K562 (cell line): ENCODE data around the gene WARS2. TPM values are rescaled to one million over a fixed set of nuclear protein-coding genes. Genes with fewer than 3 reads are reported as not detected.

Experiments
- ATAC-seq: fragments of 200-7000 bp; cut with Tn5 transposase; 3 replicates; pipeline ENCODE4 v1.9.1; 2020; ENCODE audit warnings: moderate library complexity
- BruUV-seq: library from RNA; stranded (reverse); fragments of 400-500 nt; replicated peaks from 2 replicates; lab custom pipeline; 2021; lab: Mats Ljungman, UMichigan
- CTCF ChIA-PET: fragments of 300-600 bp; formaldehyde crosslinking; extraction: SDS; loops from one replicate; lab custom pipeline; 2021; ENCODE audit warnings: low intra/inter-chr PET ratio; lab: Yijun Ruan, JAX
- POLR2A ChIA-PET: fragments of 300-600, 350-650 bp; sonication (Branson Sonifier 250); formaldehyde crosslinking; extraction: SDS; loops from one replicate; lab custom pipeline; 2021; ENCODE audit warnings: antibody characterized with exemption, inconsistent platforms; lab: Yijun Ruan, JAX
- DNase-seq, 4 experiments: peaks; one replicate each; pipeline versions ENCODE4 v3.0.0 to v3.0.0-alpha.2; 2011 to 2018; ENCODE audit warnings: low spot score in 3 of 4, mixed read lengths in 3 of 4; ENCODE audit errors: extremely low read depth in 1 of 4
- FAIRE-seq: peaks from 2 replicates; lab custom pipeline; 2011; peaks lifted over from hg19 to GRCh38; lab: Jason Lieb, UNC
- H2AFZ ChIP-seq: 2 replicates; pipeline ENCODE4 v1.6.0; 2011; ENCODE audit warnings: low read depth, low read length, control low read depth, inconsistent platforms
- H3K27ac ChIP-seq: fragments of 200-600 bp; 3 replicates; pipeline ENCODE4 v1.8.0; 2011; ENCODE audit warnings: low read depth, mild to moderate bottlenecking, control low read depth, inconsistent platforms, low read length, moderate library complexity, mixed read lengths; ENCODE audit errors: extremely low read depth
- H3K27me3 ChIP-seq, 2 experiments: fragments of 300-600 bp in 1 of 2; 2 replicates in 1 of 2; 3 replicates in 1 of 2; pipeline versions ENCODE4 v1.6.0 to v1.8.0; 2011; ENCODE audit warnings: inconsistent platforms in 2 of 2, low read length in 2 of 2, mild to moderate bottlenecking in 1 of 2, mixed read lengths in 1 of 2, moderate library complexity in 1 of 2; ENCODE audit not compliant: control insufficient read depth in 2 of 2, insufficient read depth in 2 of 2
- H3K36me3 ChIP-seq: fragments of 300-600 bp; 3 replicates; pipeline ENCODE4 v1.8.0; 2011; ENCODE audit warnings: mild to moderate bottlenecking, low read length, inconsistent platforms; ENCODE audit not compliant: control insufficient read depth, insufficient read depth
- H3K4me1 ChIP-seq, 2 experiments: fragments of 200-600 bp in 1 of 2; replicated peaks in 1 of 2; 2 replicates in 1 of 2; 3 replicates in 1 of 2; pipeline versions ENCODE4 v1.5.1 to v1.8.0; 2011; ENCODE audit warnings: inconsistent platforms in 2 of 2, low read length in 2 of 2, mild to moderate bottlenecking in 1 of 2, mixed read lengths in 1 of 2, moderate library complexity in 1 of 2; ENCODE audit not compliant: control insufficient read depth in 2 of 2, insufficient read depth in 2 of 2
- H3K4me2 ChIP-seq: 2 replicates; pipeline ENCODE4 v1.6.1; 2011; ENCODE audit warnings: low read length, control low read depth, inconsistent platforms, mixed read lengths; ENCODE audit not compliant: insufficient read depth
- H3K4me3 ChIP-seq: fragments of 200-600 bp; sonication (generic), shearing (Covaris generic); 2 replicates; pipeline ENCODE4 v1.5.1; 2016; ENCODE audit warnings: control low read depth, inconsistent platforms
- H3K79me2 ChIP-seq: fragments of 200-600 bp; 3 replicates; pipeline ENCODE4 v1.8.0; 2011; ENCODE audit warnings: low read length, inconsistent platforms; ENCODE audit not compliant: control insufficient read depth, insufficient read depth
- H3K9ac ChIP-seq, 2 experiments: 2 replicates each; pipeline versions ENCODE4 v1.6.0 to v1.6.1; 2011; ENCODE audit warnings: low read depth in 2 of 2, low read length in 2 of 2, control low read depth in 1 of 2, inconsistent platforms in 1 of 2, mild to moderate bottlenecking in 1 of 2, mixed read lengths in 1 of 2; ENCODE audit not compliant: insufficient read depth in 1 of 2
- H3K9me1 ChIP-seq: one replicate; pipeline ENCODE4 v1.6.0; 2011; ENCODE audit warnings: inconsistent platforms, mild to moderate bottlenecking, low read length, moderate library complexity; ENCODE audit not compliant: control insufficient read depth, insufficient read depth
- H3K9me3 ChIP-seq: replicated peaks from 2 replicates; pipeline ENCODE4 v1.5.1; 2011; ENCODE audit warnings: low read depth, low read length, inconsistent platforms; ENCODE audit not compliant: control insufficient read depth, insufficient read depth
- H4K20me1 ChIP-seq: replicated peaks from 2 replicates; pipeline ENCODE4 v1.6.1; 2011; ENCODE audit warnings: low read length, inconsistent platforms, mixed read lengths; ENCODE audit not compliant: control insufficient read depth, insufficient read depth
- BMI1 ChIP-seq: fragments of 150-350 bp; IDR thresholded peaks from 2 replicates; pipeline ENCODE4 v1.6.1; 2014; ENCODE audit warnings: low read length
- CAMTA2 ChIP-seq: fragments of 250-450 bp; sonication (Bioruptor Pico); conservative IDR thresholded peaks from 2 replicates; pipeline ENCODE4 v1.5.1; 2022
- EWSR1 ChIP-seq: fragments of 450-650 bp; IDR thresholded peaks from 2 replicates; pipeline ENCODE4 v1.6.1; 2018; ENCODE audit warnings: borderline replicate concordance, mild to moderate bottlenecking, low read depth, moderate library complexity; ENCODE audit not compliant: partially characterized antibody
- FUS ChIP-seq: fragments of 200-400 bp; formaldehyde crosslinking; optimal IDR thresholded peaks from 2 replicates; pipeline ENCODE3; 2017; ENCODE audit warnings: low read depth, low read length
- GTF2A2 ChIP-seq: IDR thresholded peaks from 2 replicates; pipeline ENCODE4 v1.6.1; 2016; ENCODE audit warnings: mild to moderate bottlenecking, missing genetic modification characterization, missing compliant biosample characterization
- POLR2A ChIP-seq: fragments of 450-650 bp; conservative IDR thresholded peaks from 2 replicates; pipeline ENCODE4 v1.6.1; 2016
- RBM25 ChIP-seq: fragments of 200-400 bp; formaldehyde crosslinking; IDR thresholded peaks from 2 replicates; pipeline ENCODE4 v1.6.1; 2018; ENCODE audit warnings: low read length, low read depth, moderate library complexity; ENCODE audit not compliant: severe bottlenecking
- SAFB2 ChIP-seq: fragments of 200-400 bp; formaldehyde crosslinking; IDR thresholded peaks from 2 replicates; pipeline ENCODE4 v1.6.1; 2018; ENCODE audit warnings: borderline replicate concordance, low read length, low read depth, moderate library complexity; ENCODE audit not compliant: severe bottlenecking
- TSC22D4 ChIP-seq: fragments of 450-650 bp; IDR thresholded peaks from 2 replicates; pipeline ENCODE4 v1.6.1; 2016; ENCODE audit warnings: missing genetic modification characterization, missing biosample characterization, control low read depth
- U2AF1 ChIP-seq: fragments of 200-400 bp; formaldehyde crosslinking; optimal IDR thresholded peaks from 2 replicates; pipeline ENCODE3; 2017; ENCODE audit warnings: mild to moderate bottlenecking, low read depth, low read length, moderate library complexity
- XRCC5 ChIP-seq: fragments of 200-400 bp; formaldehyde crosslinking; IDR thresholded peaks from 2 replicates; pipeline ENCODE4 v1.6.1; 2017; ENCODE audit warnings: low read depth, mild to moderate bottlenecking, low read length
- ZNF175 ChIP-seq: fragments of 200-800 bp; sonication (Bioruptor generic); IDR thresholded peaks from 2 replicates; pipeline ENCODE4 v1.6.1; 2016; ENCODE audit warnings: low read depth, mild to moderate bottlenecking, missing genetic modification characterization, missing compliant biosample characterization
- ZNF444 ChIP-seq: fragments of 250-450 bp; sonication (Bioruptor Pico); IDR thresholded peaks from 2 replicates; pipeline ENCODE4 v1.4.0; 2020; ENCODE audit warnings: mild to moderate bottlenecking, moderate library complexity
- ZNF668 ChIP-seq: fragments of 250-450 bp; sonication (Bioruptor Pico); IDR thresholded peaks from 2 replicates; pipeline ENCODE4 v1.8.0; 2022; ENCODE audit warnings: mild to moderate bottlenecking, inconsistent platforms
- WGBS: fragments of 100-300 bp; shearing (Covaris generic); methylation state at CpG from one replicate; pipeline ENCODE4 v1.1.6; 2016; ENCODE audit warnings: low coverage, mixed read lengths; ENCODE audit not compliant: insufficient coverage; ENCODE audit errors: missing lambda C conversion rate; 5-methylcytosine and 5-hydroxymethylcytosine counted together
- in situ Hi-C: fragments of 300-500 bp; cut with MboI; formaldehyde crosslinking; loops from 4 replicates; pipeline ENCODE4 v1.15.0; 2018; ENCODE audit warnings: inconsistent platforms, mixed read lengths
- intact Hi-C: fragments of 100-400 bp; cut with micrococcal nuclease; formaldehyde crosslinking; loops from 2 replicates; pipeline ENCODE4 v1.14.2; 2022
- polyA plus RNA-seq, 8 experiments: library from polyadenylated mRNA; depleted of rRNA in 4 of 8; stranded (reverse) in 5 of 8; unstranded in 3 of 8; fragments of >200 nt; fragmentation: Nextera tagmentation in 2 of 8; fragmentation: Illumina TruSeq in 1 of 8; extraction: Ambion mirVana in 2 of 8; extraction: Trizol in 1 of 8; gene quantifications; 2 replicates each; pipeline versions ENCODE4 v1.2.1 to v1.2.3, GENCODE V29; 2011 to 2014; ENCODE audit warnings: inconsistent platforms in 1 of 8, missing spikeins in 1 of 8
- total RNA-seq, 7 experiments: library from RNA; depleted of rRNA in 6 of 7; stranded (reverse); fragments of >200 nt in 6 of 7; fragmentation: Illumina TruSeq in 2 of 7; extraction: Trizol in 2 of 7; gene quantifications; 2 replicates each; pipeline versions ENCODE4 v1.2.1 to v1.2.3, GENCODE V29; 2011 to 2021; ENCODE audit warnings: low replicate concordance in 1 of 7
- TF ChIP-seq, protein P1 (sequence below): fragments of 250-450 bp; sonication (Bioruptor Pico); IDR thresholded peaks from 2 replicates; pipeline ENCODE4 v1.5.0; 2021; ENCODE audit warnings: mild to moderate bottlenecking, borderline replicate concordance

Gene WARS2
- total and polyA plus RNA-seq, 9 of the 15 experiments (the other 6 are each of a cell fraction or from before 2014, with no cell fraction given) = 5.7 to 18.0 (median 16.9) TPM

DNA sequence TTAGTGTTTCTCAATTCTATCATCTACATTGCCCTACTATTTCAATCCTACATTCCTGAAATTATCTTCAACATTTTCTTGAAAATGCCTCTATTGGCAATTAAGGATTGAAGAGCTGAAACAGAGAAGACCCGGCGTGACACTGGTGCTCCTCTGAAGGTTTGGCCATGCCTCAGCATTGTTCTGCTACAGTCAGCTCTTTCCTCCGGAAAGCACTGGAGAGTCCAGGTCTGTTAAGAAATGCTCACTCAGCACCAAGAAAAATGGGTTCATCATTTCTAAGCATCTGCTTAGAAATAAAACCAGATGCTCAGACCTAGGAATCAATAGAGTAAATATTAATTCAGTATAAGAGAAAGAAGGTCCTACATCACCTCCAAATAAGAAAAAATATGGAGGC is 58.8 kb downstream of the WARS2 start:
- H3K27ac ChIP-seq = no peak overlapping the region
- H3K4me2 ChIP-seq = no peak overlapping the region
- H3K4me3 ChIP-seq = no peak overlapping the region
- H3K27me3 ChIP-seq = no peaks in the 10 kb centered on the region
- no peak overlapping the region for H3K9ac ChIP-seq
- no peaks in the 10 kb centered on the region for H4K20me1 ChIP-seq
- no peaks in the 10 kb centered on the region for H3K79me2 ChIP-seq
- H3K36me3 ChIP-seq = no peaks in the 10 kb centered on the region
- BruUV-seq = no TSS peak
- ATAC-seq (no peak), FAIRE-seq (no peak)
- in situ Hi-C loops = no loop called here
- WGBS = 71% methylated on average over 3 of the region's 3 CpGs
- no peak overlapping the region for H2AFZ ChIP-seq
- H3K4me1 ChIP-seq = 0 out of 5 replicates have a peak, but pooled peaks cover 0 to 3% of the 10 kb centered on the region in 2 experiments
- TF ChIP-seq CAMTA2 (CRISPR knock-in tag) = no peak
- TF ChIP-seq, all 486 proteins: peak for 0
- ChIA-PET POLR2A (interaction anchor here (1.0 to 2.0 kb wide), 2 partner anchors 12 to 36 kb away, joined by 3 to 9 read pairs; no protein-coding TSS in a partner anchor), CTCF (no interaction called here)
- H3K9me1 ChIP-seq = no peaks in the 10 kb centered on the region
- no peaks in the 10 kb centered on the region for H3K9me3 ChIP-seq
- intact Hi-C loops = loop anchor here (10.0 kb wide), 1 partner anchor 63 kb away; the partner anchor contains the start of gene WARS2
- no peak for DNase-seq

DNA sequence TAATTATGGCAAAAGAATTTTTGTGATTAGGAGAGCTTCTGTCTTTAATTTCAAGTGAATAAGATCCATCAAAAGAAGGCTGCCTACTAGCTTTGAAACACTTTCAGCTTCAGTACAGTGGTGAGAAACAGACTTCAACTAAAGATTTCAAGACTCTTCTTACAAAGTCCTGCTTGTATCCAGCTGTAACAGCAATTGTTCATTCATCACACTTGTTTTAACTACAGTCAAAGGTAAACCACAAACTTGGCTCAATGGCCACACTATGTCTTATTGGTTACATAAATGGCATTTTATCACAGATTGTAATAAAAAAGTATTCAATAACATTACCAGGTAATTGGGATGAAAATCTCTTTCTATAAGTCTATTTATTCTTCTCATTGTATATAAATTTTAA is 59.2 kb downstream of the WARS2 start:
- H3K4me2 ChIP-seq = no peak overlapping the region
- H3K36me3 ChIP-seq = no peaks in the 10 kb centered on the region
- no peak overlapping the region for H2AFZ ChIP-seq
- no peak overlapping the region for H3K4me3 ChIP-seq
- DNase-seq = no peak
- H3K79me2 ChIP-seq = no peaks in the 10 kb centered on the region
- no peaks in the 10 kb centered on the region for H4K20me1 ChIP-seq
- TF ChIP-seq XRCC5 = no peak
- TF ChIP-seq ZNF668 (CRISPR knock-in tag) = no peak
- no peak for TF ChIP-seq BMI1
- no peak for TF ChIP-seq U2AF1
- TF ChIP-seq POLR2A = no peak
- TF ChIP-seq ZNF444 (CRISPR knock-in tag) = no peak
- no peak for TF ChIP-seq SAFB2
- no peak for TF ChIP-seq GTF2A2 (tag)
- TF ChIP-seq FUS = no peak
- no peak for TF ChIP-seq TSC22D4 (tag)
- TF ChIP-seq, protein P1, sequence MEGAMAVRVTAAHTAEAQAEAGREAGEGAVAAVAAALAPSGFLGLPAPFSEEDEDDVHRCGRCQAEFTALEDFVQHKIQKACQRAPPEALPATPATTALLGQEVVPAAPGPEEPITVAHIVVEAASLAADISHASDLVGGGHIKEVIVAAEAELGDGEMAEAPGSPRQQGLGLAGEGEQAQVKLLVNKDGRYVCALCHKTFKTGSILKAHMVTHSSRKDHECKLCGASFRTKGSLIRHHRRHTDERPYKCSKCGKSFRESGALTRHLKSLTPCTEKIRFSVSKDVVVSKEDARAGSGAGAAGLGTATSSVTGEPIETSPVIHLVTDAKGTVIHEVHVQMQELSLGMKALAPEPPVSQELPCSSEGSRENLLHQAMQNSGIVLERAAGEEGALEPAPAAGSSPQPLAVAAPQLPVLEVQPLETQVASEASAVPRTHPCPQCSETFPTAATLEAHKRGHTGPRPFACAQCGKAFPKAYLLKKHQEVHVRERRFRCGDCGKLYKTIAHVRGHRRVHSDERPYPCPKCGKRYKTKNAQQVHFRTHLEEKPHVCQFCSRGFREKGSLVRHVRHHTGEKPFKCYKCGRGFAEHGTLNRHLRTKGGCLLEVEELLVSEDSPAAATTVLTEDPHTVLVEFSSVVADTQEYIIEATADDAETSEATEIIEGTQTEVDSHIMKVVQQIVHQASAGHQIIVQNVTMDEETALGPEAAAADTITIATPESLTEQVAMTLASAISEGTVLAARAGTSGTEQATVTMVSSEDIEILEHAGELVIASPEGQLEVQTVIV (CRISPR knock-in tag) = no peak
- no peak for TF ChIP-seq ZNF175 (CRISPR knock-in tag)
- no peak for TF ChIP-seq RBM25
- no peak for TF ChIP-seq EWSR1
- no peak for ATAC-seq
- BruUV-seq = no TSS peak
- H3K9ac ChIP-seq = no peak overlapping the region
- H3K27ac ChIP-seq = no peak overlapping the region
- no peak for FAIRE-seq
- H3K9me1 ChIP-seq = no peaks in the 10 kb centered on the region
- H3K4me1 ChIP-seq = 0 out of 5 replicates have a peak, but pooled peaks cover 0 to 3% of the 10 kb centered on the region in 2 experiments
- in situ Hi-C loops (no loop called here), intact Hi-C loops (loop anchor here (10.0 kb wide), 1 partner anchor 64 kb away; the partner anchor contains the start of gene WARS2)
- POLR2A ChIA-PET = interaction anchor here (1.0 to 2.0 kb wide), 2 partner anchors 11 to 36 kb away, joined by 3 to 9 read pairs; no protein-coding TSS in a partner anchor
- CTCF ChIA-PET = no interaction called here
- H3K9me3 ChIP-seq = no peaks in the 10 kb centered on the region
- no peaks in the 10 kb centered on the region for H3K27me3 ChIP-seq
